ENCODE measurements around the gene ZNF425.
A peak's percentile ranks its signal among the peaks of the same experiment; 100 is the strongest.
"Not testable (repeated sequence)": the region's sequence is repeated elsewhere in the genome, so short reads cannot be mapped to it uniquely, and the experiment has no call there.

Gene ZNF425

GRCh38 chr7:149130572-149131198 is 4.6 kb upstream of the ZNF425 start:
- DNase-seq = no peak

DNA sequence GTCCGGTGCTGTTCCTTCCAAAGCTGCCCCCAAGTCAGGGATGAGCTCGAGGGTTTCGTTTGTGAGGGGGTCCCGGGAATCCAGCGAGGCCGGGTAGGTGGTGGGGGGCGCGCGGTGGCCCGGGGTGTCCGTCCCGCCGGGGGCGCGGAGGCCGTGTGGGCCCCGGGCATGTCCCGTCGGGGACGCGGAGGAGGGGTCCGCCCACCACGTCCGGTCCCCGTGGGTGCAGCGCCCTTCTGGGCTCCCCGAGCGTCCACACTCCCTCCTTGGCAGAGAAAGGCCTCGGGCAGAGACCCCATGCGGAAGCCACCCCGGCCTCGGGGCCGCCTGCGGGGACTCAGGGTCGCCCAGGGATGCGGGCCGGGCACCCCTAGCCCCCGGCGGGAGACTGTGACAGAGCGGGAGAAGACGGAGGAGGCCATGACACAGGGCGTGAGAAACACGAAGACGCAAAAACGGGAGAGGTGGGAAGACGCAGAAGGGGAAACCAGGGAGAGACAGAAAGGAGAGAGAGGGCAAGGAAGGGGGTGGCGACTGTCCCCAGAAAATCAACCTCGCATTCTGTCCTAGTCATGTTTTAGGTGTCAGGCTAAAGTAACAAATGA is 640 bp upstream of the ZNF425 start:
- DNase-seq = peak; percentile 5 to 86

DNA sequence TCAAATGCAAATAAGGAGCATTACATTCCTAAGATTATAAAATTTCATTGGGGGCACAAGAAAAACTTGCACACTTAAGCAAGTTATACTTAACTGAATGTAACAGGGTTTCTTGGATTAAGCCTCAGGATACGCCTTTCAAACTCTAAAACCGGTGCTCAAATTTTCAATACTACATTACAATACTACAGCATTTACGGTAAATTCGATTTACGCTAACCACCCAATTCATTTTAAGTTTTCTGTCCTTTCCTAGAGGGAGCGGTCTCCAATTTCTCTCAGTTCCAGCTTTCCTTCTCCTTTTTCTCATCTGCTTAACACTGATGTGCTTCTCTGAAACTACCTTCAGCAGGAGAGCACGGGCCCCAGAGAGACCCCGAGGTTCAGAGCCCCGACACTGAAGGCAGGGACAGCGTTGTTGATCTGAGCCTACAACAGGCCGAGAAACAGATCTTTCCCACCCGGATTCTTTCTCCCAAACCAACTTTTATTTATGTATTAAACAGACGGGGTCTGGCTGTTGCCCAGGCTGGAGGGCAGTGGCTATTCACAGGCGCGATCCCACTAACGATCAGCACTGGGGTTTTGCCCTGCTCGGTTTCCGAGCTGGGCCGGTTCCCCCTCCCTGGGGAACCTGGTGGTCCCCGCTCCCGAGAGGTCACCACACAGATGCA is 798 bp downstream of the ZNF425 start:
- DNase-seq = peak in 1 of 2 donors; percentile 2

DNA sequence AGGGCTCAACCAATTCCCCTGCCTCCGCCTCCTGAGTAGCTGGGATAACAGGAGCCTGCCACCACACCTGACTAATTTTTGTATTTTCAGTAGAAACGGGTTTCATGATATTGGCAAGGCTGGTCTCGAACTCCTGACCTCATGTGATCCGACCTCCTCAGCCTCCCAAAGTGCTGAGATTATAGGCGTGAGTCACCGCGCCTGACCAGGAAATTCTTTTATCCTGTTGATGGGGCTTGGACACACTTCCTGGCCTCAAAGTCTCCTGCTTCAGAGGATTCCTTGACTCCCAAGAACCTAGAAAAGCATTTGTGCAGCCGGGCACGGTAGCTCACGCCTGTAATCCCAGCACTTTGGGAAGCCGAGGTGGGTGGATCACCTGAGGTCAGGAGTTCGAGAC is 16.2 kb downstream of the ZNF425 start:
- DNase-seq = no peak

GRCh38 chr7:149104749-149105148 is 21.4 kb downstream of the ZNF425 start:
- DNase-seq = no peak

- no peak for DNase-seq
These were observed 21.9 kb downstream of the ZNF425 start for GRCh38 chr7:149104214-149104613.

DNA sequence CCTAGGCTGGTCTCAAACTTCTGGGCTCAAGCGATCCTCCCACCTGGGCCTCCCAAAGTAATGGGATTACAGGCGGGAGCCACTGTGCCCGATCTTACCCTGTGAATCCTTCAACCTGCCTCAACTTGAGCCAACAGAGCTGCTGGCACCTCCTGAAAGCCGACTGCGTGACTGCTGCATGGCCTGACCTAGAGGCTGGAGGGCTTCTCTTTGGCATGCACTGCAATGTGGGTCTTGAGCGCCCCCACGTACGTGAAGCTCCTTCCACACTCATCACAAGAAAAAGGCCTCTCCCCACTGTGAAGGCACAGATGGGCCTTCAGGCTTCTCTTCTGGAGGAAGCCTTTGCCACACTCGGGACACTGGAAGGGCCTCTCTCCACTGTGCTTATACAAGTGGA is 22.7 kb downstream of the ZNF425 start:
- DNase-seq = no peak

- DNase-seq = no peak
These were observed 23.5 kb downstream of the ZNF425 start for GRCh38 chr7:149102666-149103065.

DNA sequence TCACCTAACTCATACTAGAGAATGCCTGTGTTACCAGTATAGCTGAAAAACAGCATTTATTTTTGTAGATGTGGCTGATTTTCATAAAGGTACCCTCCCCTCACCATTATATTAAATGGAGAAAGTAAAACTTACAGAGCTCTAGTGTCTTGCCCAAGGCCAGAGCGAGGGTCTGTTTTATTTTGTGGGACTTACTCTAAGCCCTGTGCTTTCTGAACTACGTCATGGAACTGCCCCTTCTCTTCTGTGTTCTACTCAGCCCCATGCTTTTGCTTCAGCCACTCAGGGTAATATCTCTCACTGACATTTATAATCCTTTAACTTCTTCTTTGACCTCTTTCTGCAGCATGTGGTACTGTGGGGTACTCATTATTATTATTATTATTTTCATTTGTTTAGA is 25.3 kb downstream of the ZNF425 start:
- no peak for DNase-seq

GRCh38 chr7:149099058-149099457 is 27.1 kb downstream of the ZNF425 start:
- DNase-seq = no peak

GRCh38 chr7:149097088-149097487 is 29.0 kb downstream of the ZNF425 start:
- DNase-seq = no peak

GRCh38 chr7:149093228-149093627 is 32.9 kb downstream of the ZNF425 start:
- DNase-seq = no peak

- not testable (repeated sequence) for DNase-seq
These were observed 33.9 kb downstream of the ZNF425 start for GRCh38 chr7:149092244-149092643.

DNA sequence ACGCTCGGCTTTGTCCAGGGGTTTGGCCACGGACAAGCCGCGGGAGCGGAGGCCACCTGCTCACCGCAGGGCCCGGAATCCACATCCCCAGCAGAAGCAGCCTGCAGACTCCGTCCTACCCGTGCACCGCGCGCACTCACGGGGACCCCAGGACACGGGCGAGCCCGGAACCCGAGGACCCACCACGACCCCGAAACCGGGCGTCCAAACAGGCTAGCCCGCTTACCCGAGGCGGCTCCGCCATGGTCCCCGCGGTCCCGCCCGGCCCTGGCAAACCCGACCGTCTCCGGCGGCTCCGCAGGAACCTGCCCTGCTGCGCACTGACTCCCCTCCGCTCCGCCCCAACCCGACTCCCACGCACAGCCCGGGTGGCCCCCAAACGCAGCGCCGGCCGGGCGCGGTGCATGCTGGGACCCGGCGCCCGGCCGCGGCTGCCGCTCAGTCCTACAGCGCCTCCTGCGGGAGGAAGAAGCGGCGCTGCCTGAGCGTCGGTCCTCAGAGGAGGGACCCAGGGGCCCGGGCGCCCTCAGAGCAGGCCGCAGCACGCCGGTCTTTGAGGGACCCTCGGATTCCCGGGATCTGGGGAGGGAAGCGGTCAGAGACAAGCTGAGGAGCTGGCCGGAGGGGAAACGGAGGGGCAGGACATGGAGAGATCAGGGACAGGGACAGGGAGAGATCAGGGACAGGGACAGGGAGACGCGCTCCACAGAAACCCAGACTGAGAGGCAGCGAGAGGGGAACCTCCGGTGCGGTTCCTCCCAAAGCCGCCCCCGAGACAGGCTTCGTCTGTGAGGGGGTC is 35.5 kb downstream of the ZNF425 start, which contains the start of gene ZNF786:
Gene ZNF786 (minus strand): TSS at position 322 of the 799 bp plus-strand sequence. CDS start 78 bp downstream, at position 244.
- peak; percentile 84 to 92 for DNase-seq

GRCh38 chr7:149087376-149087775 is 38.7 kb downstream of the ZNF425 start:
- DNase-seq = no peak

GRCh38 chr7:149085866-149086265 is 40.3 kb downstream of the ZNF425 start:
- DNase-seq = no peak

DNA sequence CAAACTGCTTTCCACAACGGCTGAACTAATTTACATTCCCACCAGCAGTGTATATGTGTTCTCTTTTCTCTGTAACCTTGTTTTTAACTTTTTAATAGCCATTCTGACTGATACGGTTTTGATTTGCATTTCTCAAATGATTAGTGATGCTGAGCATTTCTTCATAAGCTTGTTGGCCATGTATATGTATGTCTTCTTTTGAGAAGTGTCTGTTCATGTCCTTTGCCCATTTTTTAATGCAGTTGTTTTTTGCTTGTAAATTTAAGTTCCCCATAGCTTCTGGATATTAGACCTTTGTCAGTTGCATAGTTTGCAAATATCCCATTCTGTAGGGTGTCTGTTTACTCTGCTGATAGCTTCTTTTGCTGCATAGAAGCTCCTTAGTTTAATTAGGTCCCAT is 41.7 kb downstream of the ZNF425 start:
- DNase-seq = no peak

DNA sequence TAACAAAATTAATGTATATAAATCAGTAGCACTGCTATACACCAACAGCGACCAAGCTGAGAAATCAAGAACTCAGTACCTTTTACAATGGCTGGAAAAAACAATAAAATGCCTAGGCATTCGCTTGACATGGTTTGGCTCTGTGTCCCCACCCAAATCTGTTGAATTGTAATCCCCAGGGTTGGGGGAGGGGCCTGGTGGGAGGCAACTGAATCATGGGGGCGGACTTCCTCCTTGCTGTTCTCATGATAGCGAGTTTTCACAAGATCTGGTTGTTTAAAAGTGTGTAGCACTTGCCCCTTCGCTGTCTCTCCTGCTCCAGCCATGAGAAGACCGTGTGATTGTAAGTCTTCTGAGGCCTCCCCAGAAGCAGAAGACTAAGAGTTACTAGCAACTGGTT is 44.2 kb downstream of the ZNF425 start:
- DNase-seq = no peak

- no peak for DNase-seq
These were observed 48.5 kb downstream of the ZNF425 start for GRCh38 chr7:149077594-149077993.

DNA sequence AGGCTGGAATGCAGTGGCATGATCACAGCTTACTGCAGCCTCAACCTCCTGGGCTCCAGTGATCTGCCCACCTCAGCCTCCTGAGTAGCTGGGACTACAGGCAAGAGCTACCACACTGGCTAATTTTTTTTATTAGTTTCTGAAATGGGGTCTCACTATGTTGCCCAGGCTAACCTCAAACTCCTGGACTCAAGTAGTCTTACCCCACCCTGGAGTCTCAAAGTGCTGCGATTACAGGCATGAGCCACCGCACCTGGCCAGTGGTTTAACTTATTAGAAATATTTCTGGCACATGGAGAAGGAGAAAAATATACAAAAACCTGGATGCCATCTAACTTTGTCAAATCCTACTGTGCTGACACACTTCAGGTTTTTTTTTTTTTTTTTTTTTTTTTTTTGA is 50.8 kb downstream of the ZNF425 start:
- DNase-seq = no peak

GRCh38 chr7:149074116-149074885 is 51.8 kb downstream of the ZNF425 start:
- no peak for DNase-seq

- no peak for DNase-seq
These were observed 53.7 kb downstream of the ZNF425 start for GRCh38 chr7:149072438-149072775.
